Femur (tissue), 1 donor: Measurements from ENCODE around the gene POLR2E.
"Not testable (repeated sequence)": the region's sequence is repeated elsewhere in the genome, so short reads cannot be mapped to it uniquely, and the experiment has no call there.

Experiments used
- DNase-seq: peaks from one replicate; pipeline ENCODE4 v3.0.0-alpha.2; 2017

The POLR2E gene

DNA sequence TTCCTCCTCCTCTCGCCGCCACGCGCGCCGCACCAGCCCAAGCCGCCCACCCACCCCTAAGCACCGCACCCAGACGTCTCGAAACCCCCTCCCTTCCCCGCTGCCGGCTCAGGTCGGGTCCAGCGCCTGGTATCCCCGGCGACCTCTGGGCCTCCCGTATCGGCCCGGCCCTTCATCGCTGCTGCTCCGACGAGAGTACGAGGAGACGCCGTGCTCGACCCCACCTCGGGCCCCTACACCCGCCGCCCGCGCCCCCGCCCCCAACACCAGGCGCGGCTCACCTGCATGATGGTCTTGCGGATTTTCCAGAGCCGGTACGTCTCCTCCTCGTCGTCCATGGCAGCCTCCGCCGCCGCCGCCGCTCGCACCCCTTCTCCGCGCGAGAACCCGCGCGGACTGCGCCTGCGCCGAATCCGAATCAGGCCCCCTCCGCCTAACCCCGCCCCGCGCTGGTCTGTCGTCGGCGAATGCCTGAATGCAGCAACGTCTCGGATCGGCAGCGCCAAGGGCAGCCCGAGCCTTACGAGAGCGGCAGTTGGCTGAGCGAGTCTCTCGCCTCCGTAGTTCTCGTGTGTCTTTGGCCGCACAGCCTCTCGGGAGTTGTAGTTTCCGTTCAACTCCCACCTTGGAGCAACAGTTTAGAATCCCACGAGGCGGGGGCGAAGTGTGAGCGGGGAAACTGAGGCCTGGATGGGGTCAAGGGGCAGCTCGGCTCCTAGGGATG is at the start of gene POLR2E:
TSS of gene POLR2E (minus strand) at position 398 of the 724 bp plus-strand sequence. CDS start at position 338, 60 bp downstream.
- DNase-seq = peak; percentile 99

GRCh38 chr19:1144741-1145140 is 49.6 kb upstream of the POLR2E start:
- DNase-seq = no peak

DNA sequence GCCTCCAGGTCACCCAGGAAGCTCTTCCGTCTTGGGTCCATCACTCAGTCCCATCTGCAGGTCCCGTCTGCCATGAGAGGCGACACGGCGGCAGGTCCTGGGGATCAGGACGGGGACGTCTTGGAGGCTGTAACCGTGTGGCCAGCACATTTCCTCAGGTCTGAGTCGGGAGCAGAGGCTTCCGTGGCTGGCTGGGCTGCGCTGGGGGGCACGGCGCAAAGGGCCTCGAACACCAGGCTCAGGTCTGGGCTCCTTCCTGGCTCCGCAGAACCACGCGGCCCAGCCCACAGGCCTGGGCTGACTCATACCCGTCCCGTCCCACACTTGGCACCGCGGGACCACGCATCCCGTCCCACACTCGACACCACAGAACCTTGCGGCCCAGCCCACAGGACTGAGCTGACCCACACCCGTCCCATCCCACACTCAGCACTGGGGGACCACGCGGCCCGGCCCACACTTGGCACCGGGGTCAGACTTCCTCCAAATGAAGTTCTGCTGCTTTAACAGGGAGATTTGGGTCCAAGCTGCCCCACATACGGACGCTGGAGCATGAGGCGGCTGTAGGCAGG is 48.7 kb upstream of the POLR2E start:
- no peak for DNase-seq

GRCh38 chr19:1141944-1142343 is 46.8 kb upstream of the POLR2E start:
- DNase-seq = no peak

- no peak for DNase-seq
These were observed 45.3 kb upstream of the POLR2E start for GRCh38 chr19:1140272-1141027.

DNA sequence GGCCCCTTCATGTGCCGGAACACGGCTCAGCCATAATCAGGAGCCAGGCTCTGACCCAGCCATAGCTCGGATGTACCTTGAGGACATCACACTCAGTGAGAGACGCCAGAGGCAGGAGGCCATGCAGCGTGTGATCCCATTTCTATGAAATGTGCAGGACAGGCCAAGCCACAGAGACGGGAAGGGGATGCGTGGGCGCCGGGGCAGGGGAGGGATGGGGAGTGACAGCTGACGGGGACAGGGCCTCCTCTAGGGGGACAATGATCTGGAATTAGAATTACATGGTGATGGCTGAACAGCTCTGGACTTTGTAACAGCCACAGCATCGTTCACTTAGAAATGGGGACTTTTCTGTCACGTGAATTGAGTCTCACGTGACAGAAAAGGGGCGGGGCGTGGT is 44.0 kb upstream of the POLR2E start:
- no peak for DNase-seq

DNA sequence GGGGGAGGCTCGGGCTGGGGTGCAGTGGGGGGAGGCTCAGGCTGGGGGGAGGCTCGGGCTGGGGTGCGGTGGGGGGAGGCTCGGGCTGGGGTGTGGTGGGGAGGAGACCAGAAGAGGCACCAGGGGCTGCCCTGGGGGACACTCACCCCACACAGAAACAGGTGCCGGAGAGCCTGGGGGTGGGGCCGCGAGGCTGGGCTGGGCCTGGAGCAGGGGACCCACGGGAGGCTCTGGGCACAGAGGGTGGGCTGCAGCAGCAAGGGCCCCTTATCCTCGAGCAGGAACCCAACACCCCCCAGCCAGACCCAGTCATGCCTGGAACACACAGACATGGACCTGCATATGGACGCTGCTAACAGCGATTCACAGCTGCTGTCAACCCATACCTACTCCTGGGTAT is 42.9 kb upstream of the POLR2E start:
- no peak for DNase-seq

DNA sequence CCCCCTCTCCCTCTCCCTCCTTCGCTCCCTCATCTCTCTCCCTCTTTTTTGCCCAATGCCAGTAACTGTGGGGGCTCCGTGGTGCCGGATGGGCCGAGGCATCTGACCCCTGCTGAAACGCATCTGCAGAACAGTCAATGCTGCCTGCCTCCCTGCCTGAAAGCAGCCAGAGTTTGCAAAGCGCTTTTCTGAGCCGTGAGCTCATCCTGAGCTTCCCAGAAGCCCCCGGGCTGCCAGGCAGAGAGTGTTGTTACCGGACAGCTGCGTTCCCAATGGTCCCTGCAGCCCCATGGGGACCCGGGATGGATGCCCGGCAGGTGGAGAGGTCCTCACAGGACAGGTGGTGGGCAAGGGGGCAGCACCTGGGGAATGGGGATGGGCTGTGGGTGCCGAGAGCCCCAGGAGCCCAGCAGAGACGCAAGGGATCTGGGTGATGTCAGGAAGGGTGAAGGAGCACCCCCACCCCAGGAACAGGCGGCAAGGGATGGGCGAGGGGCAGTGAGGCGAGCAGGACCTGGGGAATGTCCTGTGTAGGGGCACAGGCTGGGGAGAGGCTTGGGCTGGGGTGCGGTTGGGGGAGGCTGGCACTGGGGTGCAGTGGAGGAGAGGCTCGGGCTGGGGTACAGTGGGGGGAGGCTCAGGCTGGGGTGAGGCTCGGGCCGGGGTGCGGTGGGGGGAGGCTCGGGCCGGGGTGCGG is 41.6 kb upstream of the POLR2E start:
- DNase-seq = no peak

GRCh38 chr19:1136201-1136600 is 41.0 kb upstream of the POLR2E start:
- DNase-seq = no peak

GRCh38 chr19:1135454-1135853 is 40.3 kb upstream of the POLR2E start:
- DNase-seq = no peak

GRCh38 chr19:1134431-1134830 is 39.3 kb upstream of the POLR2E start:
- DNase-seq = no peak

- DNase-seq = no peak
These were observed 38.3 kb upstream of the POLR2E start for GRCh38 chr19:1133471-1133929.

GRCh38 chr19:1132552-1133383 is 37.6 kb upstream of the POLR2E start:
- no peak for DNase-seq

GRCh38 chr19:1131718-1132551 is 36.8 kb upstream of the POLR2E start:
- peak; percentile 89 for DNase-seq

DNA sequence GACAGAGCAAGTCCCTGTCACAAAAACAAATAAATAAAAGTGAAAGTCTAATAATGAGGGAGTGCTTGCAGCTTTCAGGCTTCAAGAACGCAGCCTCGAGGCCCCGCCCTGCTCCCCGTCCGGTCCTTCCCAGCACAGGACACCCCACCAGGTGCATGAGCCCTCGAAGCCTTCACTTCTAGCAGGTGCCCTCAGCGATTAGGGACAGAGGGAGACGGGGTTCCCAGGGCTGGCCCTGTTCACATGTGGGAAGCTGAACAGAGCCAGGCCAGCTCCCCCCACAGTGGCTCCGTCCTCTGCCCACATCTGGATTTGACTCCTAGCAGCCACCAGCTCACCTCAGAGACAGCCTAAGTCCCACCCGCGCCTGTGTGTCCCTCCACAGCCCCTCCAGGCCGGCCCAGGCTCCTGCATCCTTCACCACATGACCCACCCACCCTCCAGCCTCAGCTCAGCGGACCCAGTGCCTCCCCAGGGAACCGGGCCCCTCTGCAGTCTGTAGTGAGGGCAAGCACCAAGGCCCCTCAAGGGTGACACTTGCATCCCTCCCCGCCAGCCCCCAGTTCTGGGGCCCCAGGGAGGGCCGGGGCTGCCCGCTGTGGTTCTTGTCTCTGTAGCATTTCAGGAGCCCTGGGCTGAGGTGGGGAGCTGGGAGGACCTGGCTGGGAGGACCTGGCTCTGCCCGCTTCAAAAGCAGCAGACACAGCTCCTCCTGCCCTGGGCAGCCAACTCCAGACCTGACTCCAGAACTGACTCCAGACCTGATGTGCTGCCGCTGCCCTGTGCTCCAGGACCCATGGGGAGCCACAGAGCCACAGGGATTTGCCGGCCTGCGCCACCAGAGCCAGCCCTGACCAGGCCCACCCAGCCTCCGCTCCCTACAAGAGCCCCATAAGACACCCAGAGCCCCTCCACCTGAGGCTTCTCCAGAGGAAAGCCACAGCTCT is 35.9 kb upstream of the POLR2E start:
- DNase-seq = no peak

DNA sequence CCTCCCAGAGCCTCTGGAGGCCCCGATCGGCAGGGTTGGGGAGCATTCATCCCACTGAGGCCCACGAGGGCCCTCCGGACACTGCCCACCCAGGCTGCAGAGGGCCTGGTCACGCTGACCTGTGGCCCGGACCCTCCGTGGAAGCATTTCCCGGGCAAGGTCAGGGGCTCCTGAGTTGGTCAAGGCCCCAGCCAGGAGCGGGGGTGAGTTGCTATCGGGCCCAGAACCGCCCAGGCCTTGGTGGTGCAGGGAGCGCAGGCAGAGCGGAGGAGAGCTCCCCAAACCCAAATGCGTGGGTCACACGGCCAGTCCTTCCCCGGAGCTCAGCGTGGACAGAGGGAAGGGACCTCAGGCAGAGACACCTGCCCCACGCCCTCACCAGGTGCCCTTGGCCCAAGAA is 34.4 kb upstream of the POLR2E start:
- no peak for DNase-seq

GRCh38 chr19:1129084-1129483 is 33.9 kb upstream of the POLR2E start:
- DNase-seq = not testable (repeated sequence)

GRCh38 chr19:1128106-1128505 is 32.9 kb upstream of the POLR2E start:
- no peak for DNase-seq

GRCh38 chr19:1126984-1127760 is 32.0 kb upstream of the POLR2E start:
- no peak for DNase-seq
